HG02970 (cell line): ENCODE results near the gene LRG1.

Source experiments
- ATAC-seq: cut with Tn5 transposase; IDR thresholded peaks from one replicate; pipeline ENCODE4 v1.9.1; 2021; ENCODE audit warnings: mild to moderate bottlenecking, moderate library complexity, moderate number of reproducible peaks; ENCODE audit not compliant: unreplicated experiment, low FRiP score

The LRG1 gene

GRCh38 chr19:4498694-4499093, 41.1 kb downstream of the LRG1 start:
- no peak for ATAC-seq

GRCh38 chr19:4497770-4498389, 42.0 kb downstream of the LRG1 start:
- no peak for ATAC-seq

GRCh38 chr19:4496304-4496703, 43.5 kb downstream of the LRG1 start:
- no peak for ATAC-seq

GRCh38 chr19:4495471-4495870, 44.4 kb downstream of the LRG1 start:
- no peak for ATAC-seq

GRCh38 chr19:4494691-4495064, 45.2 kb downstream of the LRG1 start:
- no peak for ATAC-seq

GRCh38 chr19:4493929-4494690, 45.7 kb downstream of the LRG1 start:
- ATAC-seq, result no peak

- ATAC-seq, result no peak
Observed at GRCh38 chr19:4493104-4493928, 46.5 kb downstream of the LRG1 start.

- no peak for ATAC-seq
Observed at GRCh38 chr19:4492337-4493103, 47.3 kb downstream of the LRG1 start.

GRCh38 chr19:4491446-4491845, 48.4 kb downstream of the LRG1 start:
- no peak for ATAC-seq

GRCh38 chr19:4488496-4488895, 51.3 kb downstream of the LRG1 start:
- no peak for ATAC-seq

- no peak for ATAC-seq
Observed at GRCh38 chr19:4487572-4487971, 52.3 kb downstream of the LRG1 start.
